ENCODE measurements around the gene OSCAR. TPM values are rescaled to one million over a fixed set of nuclear protein-coding genes. Genes with fewer than 3 reads are reported as not detected.

The OSCAR gene
- total and polyA plus RNA-seq, 2 experiments from 2014 or later, result 0.61 TPM; not detected in 1

- no peak for DNase-seq (ENCODE audit: low read depth in 1 of 2, low spot score in 1 of 2)
- no peak for TF ChIP-seq CTCF (IDR thresholded peaks at IDR 0.05; ENCODE audit: low read depth, low read length)
- no peaks in the 10 kb centered on the region for H3K9me3 ChIP-seq (ENCODE audit: low read depth)
- no peaks in the 10 kb centered on the region for H3K27me3 ChIP-seq
- H3K36me3 ChIP-seq, result no peaks in the 10 kb centered on the region
- H3K4me1 ChIP-seq (ENCODE audit: low read depth), result no peaks in the 10 kb centered on the region
- no peak within 1 kb of the TSS for H3K27ac ChIP-seq
- H3K4me3 ChIP-seq, result no peak within 1 kb of the TSS
These were observed 37.1 kb downstream of the OSCAR start, which contains the start of gene VSTM1 for GRCh38 chr19:54063350-54064116. Gene VSTM1, minus strand, starts transcription at chr19:54063897. Its CDS starts 120 bp downstream, at chr19:54063777.

- no peak for TF ChIP-seq CTCF (IDR thresholded peaks at IDR 0.05; ENCODE audit: low read depth, low read length)
- no peaks in the 10 kb centered on the region for H3K9me3 ChIP-seq (ENCODE audit: low read depth)
- no peaks in the 10 kb centered on the region for H3K4me1 ChIP-seq (ENCODE audit: low read depth)
- no peak overlapping the region for H3K4me3 ChIP-seq
- no peaks in the 10 kb centered on the region for H3K36me3 ChIP-seq
- DNase-seq (ENCODE audit: low read depth in 1 of 2, low spot score in 1 of 2), result no peak
- no peaks in the 10 kb centered on the region for H3K27me3 ChIP-seq
- no peak overlapping the region for H3K27ac ChIP-seq
These were observed 38.0 kb downstream of the OSCAR start for GRCh38 chr19:54062643-54063042.

GRCh38 chr19:54047616-54048015 lies 53.0 kb downstream of the OSCAR start:
- Histone ChIP-seq H3K27me3 (no peaks in the 10 kb centered on the region), H3K27ac (no peak overlapping the region), H3K9me3 (ENCODE audit: low read depth) (no peaks in the 10 kb centered on the region), H3K4me1 (ENCODE audit: low read depth) (no peaks in the 10 kb centered on the region), H3K36me3 (no peaks in the 10 kb centered on the region), H3K4me3 (no peak overlapping the region)
- TF ChIP-seq CTCF (IDR thresholded peaks at IDR 0.05; ENCODE audit: low read depth, low read length), result no peak
- DNase-seq (ENCODE audit: low read depth in 1 of 2, low spot score in 1 of 2), result no peak

- Histone ChIP-seq H3K4me3 (no peak overlapping the region), H3K9me3 (ENCODE audit: low read depth) (no peaks in the 10 kb centered on the region), H3K36me3 (no peaks in the 10 kb centered on the region), H3K27ac (no peak overlapping the region), H3K4me1 (ENCODE audit: low read depth) (no peaks in the 10 kb centered on the region), H3K27me3 (no peaks in the 10 kb centered on the region)
- DNase-seq (ENCODE audit: low read depth in 1 of 2, low spot score in 1 of 2), result no peak
- no peak for TF ChIP-seq CTCF (IDR thresholded peaks at IDR 0.05; ENCODE audit: low read depth, low read length)
These were observed 54.8 kb downstream of the OSCAR start for GRCh38 chr19:54045771-54046170.

Other genes with a start within 250 kb of the OSCAR start
- gene MYADM, start 232.9 kb downstream of the OSCAR start, total RNA-seq, result 115 and 150 TPM in 2 replicates
- gene MYADM, start 232.9 kb downstream of the OSCAR start, polyA plus RNA-seq, result 166 and 183 TPM in 2 replicates
- gene PRKCG, start 218.6 kb downstream of the OSCAR start, total RNA-seq, result 0.63 and 4.3 TPM in 2 replicates
- 3.2 and 4.2 TPM in 2 replicates for gene PRKCG, start 218.6 kb downstream of the OSCAR start, polyA plus RNA-seq
- gene CACNG7, start 191.5 kb downstream of the OSCAR start, total RNA-seq, result 0.60 and 1.9 TPM in 2 replicates
- gene CACNG7, start 191.5 kb downstream of the OSCAR start, polyA plus RNA-seq, result 0.11 and 0.19 TPM in 2 replicates
- gene CACNG8, start 137.9 kb downstream of the OSCAR start, total RNA-seq, result 0.77 and 1.4 TPM in 2 replicates
- 0.68 and 1.0 TPM in 2 replicates for gene CACNG8, start 137.9 kb downstream of the OSCAR start, polyA plus RNA-seq
- gene CACNG6, start 109.2 kb downstream of the OSCAR start, total RNA-seq, result 38.4 and 73.1 TPM in 2 replicates
- 30.6 and 61.5 TPM in 2 replicates for gene CACNG6, start 109.2 kb downstream of the OSCAR start, polyA plus RNA-seq
- gene VSTM1, start 36.9 kb downstream of the OSCAR start, total RNA-seq, result not detected in 2 replicates
- not detected in 2 replicates for gene VSTM1, start 36.9 kb downstream of the OSCAR start, polyA plus RNA-seq
- not detected in 2 replicates for gene TARM1, start 19.4 kb downstream of the OSCAR start, total RNA-seq
- not detected in 2 replicates for gene TARM1, start 19.4 kb downstream of the OSCAR start, polyA plus RNA-seq
- gene NDUFA3, start 2.1 kb upstream of the OSCAR start, total RNA-seq, result 58.8 and 104 TPM in 2 replicates
- gene NDUFA3, start 2.1 kb upstream of the OSCAR start, polyA plus RNA-seq, result 546 and 585 TPM in 2 replicates
- 26.1 and 27.5 TPM in 2 replicates for gene TFPT, start 14.9 kb upstream of the OSCAR start, total RNA-seq
- gene TFPT, start 14.9 kb upstream of the OSCAR start, polyA plus RNA-seq, result 27.5 and 32.1 TPM in 2 replicates
- 73.9 and 79.8 TPM in 2 replicates for gene PRPF31, start 15.0 kb upstream of the OSCAR start, total RNA-seq
- 110 and 113 TPM in 2 replicates for gene PRPF31, start 15.0 kb upstream of the OSCAR start, polyA plus RNA-seq
- gene CNOT3, start 37.0 kb upstream of the OSCAR start, total RNA-seq, result 17.7 and 39.6 TPM in 2 replicates
- gene CNOT3, start 37.0 kb upstream of the OSCAR start, polyA plus RNA-seq, result 52.1 and 52.8 TPM in 2 replicates
- 10.3 and 10.6 TPM in 2 replicates for gene LENG1, start 58.9 kb upstream of the OSCAR start, total RNA-seq
- 10.1 and 10.8 TPM in 2 replicates for gene LENG1, start 58.9 kb upstream of the OSCAR start, polyA plus RNA-seq
- 0.74 and 1.2 TPM in 2 replicates for gene TMC4, start 72.4 kb upstream of the OSCAR start, total RNA-seq
- gene TMC4, start 72.4 kb upstream of the OSCAR start, polyA plus RNA-seq, result 3.4 and 5.6 TPM in 2 replicates
- gene MBOAT7, start 88.8 kb upstream of the OSCAR start, total RNA-seq, result 131 and 134 TPM in 2 replicates
- 118 and 128 TPM in 2 replicates for gene MBOAT7, start 88.8 kb upstream of the OSCAR start, polyA plus RNA-seq
- 113 and 130 TPM in 2 replicates for gene TSEN34, start 90.5 kb upstream of the OSCAR start, total RNA-seq
- gene TSEN34, start 90.5 kb upstream of the OSCAR start, polyA plus RNA-seq, result 114 and 129 TPM in 2 replicates
- 1,874 and 2,216 TPM in 2 replicates for gene RPS9, start 100.1 kb upstream of the OSCAR start, total RNA-seq
- 433 and 451 TPM in 2 replicates for gene RPS9, start 100.1 kb upstream of the OSCAR start, polyA plus RNA-seq
- 0.27 and 0.49 TPM in 2 replicates for gene LILRB3, start 122.2 kb upstream of the OSCAR start, total RNA-seq
- 0.84 and 0.98 TPM in 2 replicates for gene LILRB3, start 122.2 kb upstream of the OSCAR start, polyA plus RNA-seq
- 0.15 and 0.18 TPM in 2 replicates for gene LILRA6, start 142.0 kb upstream of the OSCAR start, total RNA-seq
- gene LILRA6, start 142.0 kb upstream of the OSCAR start, polyA plus RNA-seq, result 0.27 TPM in 1 of 2 replicates, not detected in the other
- not detected in 2 replicates for gene LILRB5, start 156.5 kb upstream of the OSCAR start, total RNA-seq
- 0.04 TPM in 1 of 2 replicates, not detected in the other for gene LILRB5, start 156.5 kb upstream of the OSCAR start, polyA plus RNA-seq
- not detected in 2 replicates for gene LILRB2, start 180.3 kb upstream of the OSCAR start, total RNA-seq
- not detected in 2 replicates for gene LILRB2, start 180.3 kb upstream of the OSCAR start, polyA plus RNA-seq
- not detected in 2 replicates for gene LILRA5, start 212.4 kb upstream of the OSCAR start, total RNA-seq
- gene LILRA5, start 212.4 kb upstream of the OSCAR start, polyA plus RNA-seq, result not detected in 2 replicates
- gene LILRA4, start 238.4 kb upstream of the OSCAR start, total RNA-seq, result not detected in 2 replicates
- not detected in 2 replicates for gene LILRA4, start 238.4 kb upstream of the OSCAR start, polyA plus RNA-seq